ENCODE data around the gene OGA.

OGA gene

GRCh38 chr10:101775273-101776160 lies 42.7 kb downstream of the OGA start, which contains the start of gene FGF8:
Gene FGF8, minus strand, starts transcription at chr10:101776114. Its CDS starts 214 bp downstream, at chr10:101775900.
- TF ChIP-seq CTCF (IDR thresholded peaks at IDR 0.05; ENCODE audit: control insufficient read depth, extremely low read depth, insufficient read depth): no peak
- no peak within 1 kb of the TSS for H3K4me3 ChIP-seq (ENCODE audit: low read depth, low read length)
- no peak for DNase-seq (ENCODE audit: low read depth)

- DNase-seq (ENCODE audit: low read depth): no peak
- no peak overlapping the region for H3K4me3 ChIP-seq (ENCODE audit: low read depth, low read length)
- TF ChIP-seq CTCF (IDR thresholded peaks at IDR 0.05; ENCODE audit: control insufficient read depth, extremely low read depth, insufficient read depth): no peak
These were observed 43.5 kb downstream of the OGA start for GRCh38 chr10:101774589-101775272.

GRCh38 chr10:101773923-101774588 lies 44.2 kb downstream of the OGA start:
- TF ChIP-seq CTCF (IDR thresholded peaks at IDR 0.05; ENCODE audit: control insufficient read depth, extremely low read depth, insufficient read depth): no peak
- no peak for DNase-seq (ENCODE audit: low read depth)
- no peak overlapping the region for H3K4me3 ChIP-seq (ENCODE audit: low read depth, low read length)

- no peak overlapping the region for H3K4me3 ChIP-seq (ENCODE audit: low read depth, low read length)
- TF ChIP-seq CTCF (IDR thresholded peaks at IDR 0.05; ENCODE audit: control insufficient read depth, extremely low read depth, insufficient read depth): no peak
- DNase-seq (ENCODE audit: low read depth): no peak
These were observed 45.1 kb downstream of the OGA start for GRCh38 chr10:101772895-101773761.

GRCh38 chr10:101772017-101772894 lies 46.0 kb downstream of the OGA start:
- H3K4me3 ChIP-seq (ENCODE audit: low read depth, low read length): no peak overlapping the region
- TF ChIP-seq CTCF (IDR thresholded peaks at IDR 0.05; ENCODE audit: control insufficient read depth, extremely low read depth, insufficient read depth): no peak
- no peak for DNase-seq (ENCODE audit: low read depth)

Measured in LNCaP clone FGC (cell line).